Activated naive CD8-positive, alpha-beta T cell treated with anti-CD3 and anti-CD28 coated beads for 36 hours (primary cell): ENCODE data around the gene PWWP2A. TPM values are rescaled to one million over a fixed set of nuclear protein-coding genes. Genes with fewer than 3 reads are reported as not detected.

Experiments
- DNase-seq: peaks from one replicate; pipeline ENCODE4 v3.0.0; 2021
- H3K27ac Mint-ChIP-seq: one replicate; pipeline ENCODE4 v1.8.0; 2022; ENCODE audit warnings: mild to moderate bottlenecking, moderate library complexity, mixed read lengths
- H3K27me3 Mint-ChIP-seq: one replicate; pipeline ENCODE4 v1.8.0; 2022; ENCODE audit warnings: mild to moderate bottlenecking, mixed read lengths
- H3K36me3 Mint-ChIP-seq: one replicate; pipeline ENCODE4 v1.8.0; 2021; ENCODE audit warnings: mild to moderate bottlenecking, mixed read lengths
- H3K4me1 Mint-ChIP-seq: one replicate; pipeline ENCODE4 v1.8.0; 2021; ENCODE audit warnings: mixed read lengths
- H3K4me3 Mint-ChIP-seq: one replicate; pipeline ENCODE4 v1.8.0; 2022; ENCODE audit warnings: mild to moderate bottlenecking, moderate library complexity, mixed read lengths
- H3K9me3 Mint-ChIP-seq: one replicate; pipeline ENCODE4 v1.8.0; 2022; ENCODE audit warnings: mixed read lengths
- total RNA-seq, 2 experiments: library from RNA; stranded (reverse); gene quantifications; one replicate each; pipeline ENCODE4 v1.2.3, GENCODE V29; 2021

Gene PWWP2A
- total RNA-seq, 2 experiments from 2014 or later = 17.1 to 17.8 TPM

- peaks cover 22% of the 10 kb centered on the region for H3K4me1 Mint-ChIP-seq
- peaks cover 29% of the 10 kb centered on the region for H3K36me3 Mint-ChIP-seq
- peak overlapping the region; percentile 16 for H3K4me3 Mint-ChIP-seq
- H3K9me3 Mint-ChIP-seq = no peaks in the 10 kb centered on the region
- no peaks in the 10 kb centered on the region for H3K27me3 Mint-ChIP-seq
- no peak for DNase-seq
- peak overlapping the region; percentile 76 for H3K27ac Mint-ChIP-seq
Observed at GRCh38 chr5:160092960-160093707, 26.1 kb downstream of the PWWP2A start.

- Mint-ChIP-seq H3K36me3 (peaks cover 27% of the 10 kb centered on the region), H3K27me3 (no peaks in the 10 kb centered on the region), H3K4me1 (peaks cover 22% of the 10 kb centered on the region), H3K9me3 (no peaks in the 10 kb centered on the region), H3K27ac (no peak overlapping the region), H3K4me3 (no peak overlapping the region)
- no peak for DNase-seq
Observed at GRCh38 chr5:160092514-160092913, 26.7 kb downstream of the PWWP2A start.

GRCh38 chr5:160090059-160090458 is 29.2 kb downstream of the PWWP2A start:
- no peak for DNase-seq
- H3K9me3 Mint-ChIP-seq = no peaks in the 10 kb centered on the region
- peaks cover 22% of the 10 kb centered on the region for H3K4me1 Mint-ChIP-seq
- no peak overlapping the region for H3K4me3 Mint-ChIP-seq
- no peaks in the 10 kb centered on the region for H3K27me3 Mint-ChIP-seq
- no peak overlapping the region for H3K27ac Mint-ChIP-seq
- H3K36me3 Mint-ChIP-seq = peaks cover 23% of the 10 kb centered on the region

- no peaks in the 10 kb centered on the region for H3K27me3 Mint-ChIP-seq
- no peak overlapping the region for H3K27ac Mint-ChIP-seq
- H3K4me3 Mint-ChIP-seq = no peak overlapping the region
- no peak for DNase-seq
- H3K36me3 Mint-ChIP-seq = peaks cover 22% of the 10 kb centered on the region
- peaks cover 22% of the 10 kb centered on the region for H3K4me1 Mint-ChIP-seq
- H3K9me3 Mint-ChIP-seq = no peaks in the 10 kb centered on the region
Observed at GRCh38 chr5:160089531-160089930, 29.7 kb downstream of the PWWP2A start.

- no peak overlapping the region for H3K27ac Mint-ChIP-seq
- no peaks in the 10 kb centered on the region for H3K9me3 Mint-ChIP-seq
Observed at GRCh38 chr5:160088805-160089204, 30.4 kb downstream of the PWWP2A start.

GRCh38 chr5:160087199-160087598 is 32.1 kb downstream of the PWWP2A start:
- H3K27ac Mint-ChIP-seq = no peak overlapping the region

More at GRCh38 chr5:160088805-160089204, 30.4 kb downstream of the PWWP2A start:
- peaks cover 17% of the 10 kb centered on the region for H3K36me3 Mint-ChIP-seq
- DNase-seq = no peak
- no peaks in the 10 kb centered on the region for H3K27me3 Mint-ChIP-seq
- peaks cover 18% of the 10 kb centered on the region for H3K4me1 Mint-ChIP-seq
- no peak overlapping the region for H3K4me3 Mint-ChIP-seq

GRCh38 chr5:160084144-160084543 is 35.1 kb downstream of the PWWP2A start:
- Mint-ChIP-seq H3K27ac (no peak overlapping the region), H3K36me3 (no peaks in the 10 kb centered on the region), H3K4me1 (no peaks in the 10 kb centered on the region), H3K27me3 (no peaks in the 10 kb centered on the region), H3K9me3 (no peaks in the 10 kb centered on the region), H3K4me3 (no peak overlapping the region)
- DNase-seq = no peak

More at GRCh38 chr5:160087199-160087598, 32.1 kb downstream of the PWWP2A start:
- Mint-ChIP-seq H3K4me1 (peaks cover 4% of the 10 kb centered on the region), H3K36me3 (peaks cover 2% of the 10 kb centered on the region), H3K4me3 (no peak overlapping the region), H3K9me3 (no peaks in the 10 kb centered on the region), H3K27me3 (no peaks in the 10 kb centered on the region)
- no peak for DNase-seq

- H3K36me3 Mint-ChIP-seq = no peaks in the 10 kb centered on the region
- no peaks in the 10 kb centered on the region for H3K27me3 Mint-ChIP-seq
- no peak overlapping the region for H3K27ac Mint-ChIP-seq
- H3K9me3 Mint-ChIP-seq = no peaks in the 10 kb centered on the region
- H3K4me3 Mint-ChIP-seq = no peak overlapping the region
- H3K4me1 Mint-ChIP-seq = no peaks in the 10 kb centered on the region
- DNase-seq = no peak
Observed at GRCh38 chr5:160083501-160083900, 35.7 kb downstream of the PWWP2A start.

- no peaks in the 10 kb centered on the region for H3K4me1 Mint-ChIP-seq
- H3K4me3 Mint-ChIP-seq = no peak overlapping the region
- H3K9me3 Mint-ChIP-seq = no peaks in the 10 kb centered on the region
- H3K27me3 Mint-ChIP-seq = no peaks in the 10 kb centered on the region
- DNase-seq = no peak
- H3K36me3 Mint-ChIP-seq = no peaks in the 10 kb centered on the region
- H3K27ac Mint-ChIP-seq = no peak overlapping the region
Observed at GRCh38 chr5:160082614-160083500, 36.4 kb downstream of the PWWP2A start.

- H3K9me3 Mint-ChIP-seq = no peaks in the 10 kb centered on the region
- no peaks in the 10 kb centered on the region for H3K36me3 Mint-ChIP-seq
- no peak overlapping the region for H3K4me3 Mint-ChIP-seq
- H3K27me3 Mint-ChIP-seq = no peaks in the 10 kb centered on the region
- H3K27ac Mint-ChIP-seq = no peak overlapping the region
- DNase-seq = no peak
- H3K4me1 Mint-ChIP-seq = no peaks in the 10 kb centered on the region
Observed at GRCh38 chr5:160081495-160081894, 37.8 kb downstream of the PWWP2A start.

GRCh38 chr5:160079753-160080152 is 39.5 kb downstream of the PWWP2A start:
- Mint-ChIP-seq H3K27ac (no peak overlapping the region), H3K4me1 (no peaks in the 10 kb centered on the region), H3K27me3 (no peaks in the 10 kb centered on the region), H3K4me3 (no peak overlapping the region), H3K36me3 (no peaks in the 10 kb centered on the region), H3K9me3 (no peaks in the 10 kb centered on the region)
- no peak for DNase-seq

- no peak overlapping the region for H3K4me3 Mint-ChIP-seq
- H3K27me3 Mint-ChIP-seq = no peaks in the 10 kb centered on the region
- H3K27ac Mint-ChIP-seq = no peak overlapping the region
- DNase-seq = no peak
- no peaks in the 10 kb centered on the region for H3K9me3 Mint-ChIP-seq
- peaks cover 4% of the 10 kb centered on the region for H3K36me3 Mint-ChIP-seq
- no peaks in the 10 kb centered on the region for H3K4me1 Mint-ChIP-seq
Observed at GRCh38 chr5:160076997-160077396, 42.3 kb downstream of the PWWP2A start.

- peaks cover 4% of the 10 kb centered on the region for H3K36me3 Mint-ChIP-seq
- no peak overlapping the region for H3K4me3 Mint-ChIP-seq
- H3K27ac Mint-ChIP-seq = no peak overlapping the region
- DNase-seq = no peak
- no peaks in the 10 kb centered on the region for H3K9me3 Mint-ChIP-seq
- H3K4me1 Mint-ChIP-seq = no peaks in the 10 kb centered on the region
- no peaks in the 10 kb centered on the region for H3K27me3 Mint-ChIP-seq
Observed at GRCh38 chr5:160075073-160075472, 44.2 kb downstream of the PWWP2A start.

- no peaks in the 10 kb centered on the region for H3K9me3 Mint-ChIP-seq
- no peak overlapping the region for H3K27ac Mint-ChIP-seq
- H3K27me3 Mint-ChIP-seq = no peaks in the 10 kb centered on the region
- no peak for DNase-seq
- H3K4me3 Mint-ChIP-seq = no peak overlapping the region
- H3K36me3 Mint-ChIP-seq = peaks cover 4% of the 10 kb centered on the region
- H3K4me1 Mint-ChIP-seq = no peaks in the 10 kb centered on the region
Observed at GRCh38 chr5:160071916-160072315, 47.3 kb downstream of the PWWP2A start.

- H3K27ac Mint-ChIP-seq = no peak overlapping the region
Observed at GRCh38 chr5:160071516-160071915, 47.7 kb downstream of the PWWP2A start.

More at GRCh38 chr5:160071516-160071915, 47.7 kb downstream of the PWWP2A start:
- Mint-ChIP-seq H3K4me1 (no peaks in the 10 kb centered on the region), H3K36me3 (peaks cover 4% of the 10 kb centered on the region), H3K4me3 (no peak overlapping the region), H3K9me3 (no peaks in the 10 kb centered on the region), H3K27me3 (no peaks in the 10 kb centered on the region)
- no peak for DNase-seq
